Stomach (tissue), 4 donors: ENCODE measurements around the gene HAT1.

Experiments used
- POLR2A ChIP-seq, 4 donors: fragments of 450-650 bp; IDR thresholded peaks; one replicate each; pipeline ENCODE4 v1.6.1; 2016; ENCODE audit warnings: antibody characterized with exemption in 4 of 4, control low read depth in 2 of 4, mild to moderate bottlenecking in 1 of 4, moderate library complexity in 1 of 4
- TF ChIP-seq, protein P1 (sequence below), 7 experiments: fragments of 450-650 bp in 4 of 7; fragments of 200-600 bp in 3 of 7; sonication (generic) in 3 of 7; IDR thresholded peaks; one replicate each; pipeline ENCODE4 v1.5.1; 2016 to 2019; ENCODE audit warnings: antibody characterized with exemption in 7 of 7, control low read depth in 2 of 7, mild to moderate bottlenecking in 1 of 7

- TF ChIP-seq, protein P1, sequence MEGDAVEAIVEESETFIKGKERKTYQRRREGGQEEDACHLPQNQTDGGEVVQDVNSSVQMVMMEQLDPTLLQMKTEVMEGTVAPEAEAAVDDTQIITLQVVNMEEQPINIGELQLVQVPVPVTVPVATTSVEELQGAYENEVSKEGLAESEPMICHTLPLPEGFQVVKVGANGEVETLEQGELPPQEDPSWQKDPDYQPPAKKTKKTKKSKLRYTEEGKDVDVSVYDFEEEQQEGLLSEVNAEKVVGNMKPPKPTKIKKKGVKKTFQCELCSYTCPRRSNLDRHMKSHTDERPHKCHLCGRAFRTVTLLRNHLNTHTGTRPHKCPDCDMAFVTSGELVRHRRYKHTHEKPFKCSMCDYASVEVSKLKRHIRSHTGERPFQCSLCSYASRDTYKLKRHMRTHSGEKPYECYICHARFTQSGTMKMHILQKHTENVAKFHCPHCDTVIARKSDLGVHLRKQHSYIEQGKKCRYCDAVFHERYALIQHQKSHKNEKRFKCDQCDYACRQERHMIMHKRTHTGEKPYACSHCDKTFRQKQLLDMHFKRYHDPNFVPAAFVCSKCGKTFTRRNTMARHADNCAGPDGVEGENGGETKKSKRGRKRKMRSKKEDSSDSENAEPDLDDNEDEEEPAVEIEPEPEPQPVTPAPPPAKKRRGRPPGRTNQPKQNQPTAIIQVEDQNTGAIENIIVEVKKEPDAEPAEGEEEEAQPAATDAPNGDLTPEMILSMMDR (IDR thresholded peaks at IDR 0.05): no peak
- no peak for TF ChIP-seq POLR2A (IDR thresholded peaks at IDR 0.05)
These were observed 945 bp downstream of the HAT1 start for GRCh38 chr2:171923206-171923605.
